HG03457 (cell line): Measurements from ENCODE around the gene KCTD11.

Source experiments
- ATAC-seq: cut with Tn5 transposase; IDR thresholded peaks from one replicate; pipeline ENCODE4 v1.9.1; 2021; ENCODE audit warnings: moderate number of reproducible peaks; ENCODE audit not compliant: unreplicated experiment

Gene KCTD11

DNA sequence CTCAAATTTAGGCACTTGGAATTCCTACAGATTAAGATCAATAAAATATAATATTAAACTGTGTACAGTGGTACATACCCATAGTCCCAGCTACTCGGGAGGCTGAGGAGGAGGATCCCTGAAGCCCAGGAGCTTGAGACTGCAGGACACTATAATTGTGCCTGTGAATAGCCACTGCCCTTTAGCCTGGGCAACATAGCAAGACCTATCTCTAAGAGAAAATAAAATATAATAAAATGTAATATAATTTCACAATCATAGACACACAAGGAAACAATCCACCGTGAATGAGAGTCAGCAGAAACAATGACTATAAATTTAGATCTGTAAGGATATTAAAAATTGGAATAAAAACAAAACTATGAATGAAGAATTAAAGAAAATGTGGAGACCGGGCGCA is 18.9 kb downstream of the KCTD11 start:
- ATAC-seq, result no peak

- no peak for ATAC-seq
These were observed 22.4 kb downstream of the KCTD11 start for GRCh38 chr17:7374353-7374752.

GRCh38 chr17:7379134-7379533 is 27.2 kb downstream of the KCTD11 start:
- ATAC-seq, result no peak

GRCh38 chr17:7380321-7380720 is 28.4 kb downstream of the KCTD11 start:
- no peak for ATAC-seq

DNA sequence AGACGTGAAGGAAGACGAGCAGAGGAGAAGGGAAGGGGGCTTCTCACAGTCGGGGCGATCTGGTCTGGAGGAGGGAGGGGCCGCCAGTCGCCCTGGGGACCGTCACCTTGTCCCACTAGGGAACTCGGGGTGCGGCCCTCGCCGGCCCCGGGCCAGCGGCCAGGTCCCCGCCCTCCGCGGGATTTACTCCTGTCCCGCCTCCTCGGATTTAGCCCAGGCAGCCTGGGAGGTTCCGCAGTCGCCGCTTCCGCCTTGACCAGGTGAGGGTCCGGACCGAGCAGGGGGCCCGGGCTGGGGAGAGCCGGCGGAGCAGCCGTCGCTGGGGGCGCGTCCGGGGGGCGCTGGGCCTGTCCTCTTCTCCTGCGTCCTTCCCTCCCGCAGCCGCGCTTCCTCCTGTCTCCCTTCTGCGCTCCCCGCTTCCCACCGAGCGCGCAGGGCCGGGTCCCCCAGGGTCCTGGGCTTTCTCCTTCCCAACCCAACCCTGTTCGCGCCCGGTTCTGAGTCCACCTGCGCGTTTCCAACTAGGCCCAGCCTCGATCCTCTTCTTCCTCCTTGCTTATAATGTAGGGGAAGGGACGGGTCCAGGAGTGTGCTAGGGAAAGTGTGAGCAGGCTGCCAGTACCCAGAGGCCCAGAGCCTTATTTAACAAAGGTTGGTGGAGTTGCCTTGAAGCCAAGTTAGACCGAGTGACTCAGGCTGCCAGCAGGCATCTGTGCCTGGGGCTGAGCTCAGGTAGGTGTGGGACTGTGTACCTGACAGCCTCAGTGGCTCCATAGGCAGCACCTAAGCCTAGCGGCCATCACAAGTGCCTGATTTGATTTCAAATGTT is 29.1 kb downstream of the KCTD11 start, which contains the start of gene TNK1:
Gene TNK1 (plus strand): TSS at position 235 of the 829 bp plus-strand sequence. CDS start 1,838 bp downstream, outside the sequence.
- no peak for ATAC-seq

DNA sequence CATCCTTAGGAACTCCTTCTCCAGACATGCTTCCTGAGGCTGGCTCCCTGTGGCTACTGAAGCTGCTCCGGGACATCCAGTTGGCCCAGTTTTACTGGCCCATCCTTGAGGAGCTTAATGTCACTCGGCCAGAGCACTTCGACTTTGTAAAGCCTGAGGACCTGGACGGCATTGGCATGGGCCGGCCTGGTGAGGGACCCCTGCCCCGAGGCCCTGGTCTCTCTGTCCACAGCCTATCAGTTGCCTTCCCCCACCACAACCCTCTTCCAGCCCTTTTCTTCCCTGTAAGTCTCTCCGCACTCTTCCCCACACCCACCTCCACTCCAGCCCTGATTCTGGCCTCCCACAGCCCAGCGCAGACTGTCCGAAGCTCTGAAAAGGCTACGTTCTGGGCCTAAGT is 30.9 kb downstream of the KCTD11 start:
- no peak for ATAC-seq

DNA sequence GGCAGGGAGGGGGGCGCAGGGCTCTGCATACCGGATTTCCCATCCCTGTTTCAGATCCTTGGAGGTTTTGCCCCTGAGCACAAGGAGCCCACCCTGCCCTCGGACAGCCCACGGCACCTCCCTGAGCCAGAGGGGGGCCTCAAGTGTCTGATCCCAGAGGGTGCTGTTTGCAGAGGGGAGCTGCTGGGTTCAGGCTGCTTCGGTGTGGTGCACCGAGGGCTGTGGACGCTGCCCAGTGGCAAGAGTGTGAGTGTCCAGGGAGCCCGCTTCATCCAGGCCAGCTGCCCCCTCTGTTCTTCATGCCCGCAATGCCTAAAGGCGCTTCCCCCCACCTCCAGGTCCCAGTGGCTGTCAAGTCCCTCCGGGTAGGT is 31.4 kb downstream of the KCTD11 start:
- ATAC-seq, result no peak

- ATAC-seq, result no peak
These were observed 32.0 kb downstream of the KCTD11 start for GRCh38 chr17:7383742-7384488.

DNA sequence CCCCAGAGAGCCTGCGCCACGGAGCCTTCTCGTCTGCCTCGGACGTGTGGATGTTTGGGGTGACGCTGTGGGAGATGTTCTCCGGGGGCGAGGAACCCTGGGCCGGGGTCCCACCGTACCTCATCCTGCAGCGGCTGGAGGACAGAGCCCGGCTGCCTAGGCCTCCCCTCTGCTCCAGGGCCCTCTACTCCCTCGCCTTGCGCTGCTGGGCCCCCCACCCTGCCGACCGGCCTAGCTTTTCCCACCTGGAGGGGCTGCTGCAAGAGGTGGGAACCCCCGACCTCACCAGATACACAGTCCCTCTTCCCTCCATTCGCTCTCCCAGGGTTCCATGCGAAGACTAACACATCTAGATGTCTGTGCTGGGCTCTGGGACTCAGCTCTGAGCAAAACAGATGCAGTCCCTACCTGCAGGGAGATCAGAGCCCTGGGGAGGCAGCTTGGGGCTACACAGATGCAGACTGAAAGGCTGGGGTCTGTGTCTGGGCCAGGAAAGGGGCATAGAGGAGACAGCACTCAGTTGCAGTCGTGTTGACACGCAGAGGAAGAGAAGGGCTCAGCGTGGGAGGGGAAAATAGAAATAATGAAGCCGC is 32.6 kb downstream of the KCTD11 start:
- no peak for ATAC-seq

- ATAC-seq, result no peak
These were observed 36.9 kb downstream of the KCTD11 start for GRCh38 chr17:7388856-7389255.

GRCh38 chr17:7389924-7390910 is 38.3 kb downstream of the KCTD11 start:
- ATAC-seq, result no peak

GRCh38 chr17:7391307-7391706 is 39.3 kb downstream of the KCTD11 start:
- ATAC-seq, result no peak

- ATAC-seq, result no peak
These were observed 41.0 kb downstream of the KCTD11 start for GRCh38 chr17:7392696-7393612.

DNA sequence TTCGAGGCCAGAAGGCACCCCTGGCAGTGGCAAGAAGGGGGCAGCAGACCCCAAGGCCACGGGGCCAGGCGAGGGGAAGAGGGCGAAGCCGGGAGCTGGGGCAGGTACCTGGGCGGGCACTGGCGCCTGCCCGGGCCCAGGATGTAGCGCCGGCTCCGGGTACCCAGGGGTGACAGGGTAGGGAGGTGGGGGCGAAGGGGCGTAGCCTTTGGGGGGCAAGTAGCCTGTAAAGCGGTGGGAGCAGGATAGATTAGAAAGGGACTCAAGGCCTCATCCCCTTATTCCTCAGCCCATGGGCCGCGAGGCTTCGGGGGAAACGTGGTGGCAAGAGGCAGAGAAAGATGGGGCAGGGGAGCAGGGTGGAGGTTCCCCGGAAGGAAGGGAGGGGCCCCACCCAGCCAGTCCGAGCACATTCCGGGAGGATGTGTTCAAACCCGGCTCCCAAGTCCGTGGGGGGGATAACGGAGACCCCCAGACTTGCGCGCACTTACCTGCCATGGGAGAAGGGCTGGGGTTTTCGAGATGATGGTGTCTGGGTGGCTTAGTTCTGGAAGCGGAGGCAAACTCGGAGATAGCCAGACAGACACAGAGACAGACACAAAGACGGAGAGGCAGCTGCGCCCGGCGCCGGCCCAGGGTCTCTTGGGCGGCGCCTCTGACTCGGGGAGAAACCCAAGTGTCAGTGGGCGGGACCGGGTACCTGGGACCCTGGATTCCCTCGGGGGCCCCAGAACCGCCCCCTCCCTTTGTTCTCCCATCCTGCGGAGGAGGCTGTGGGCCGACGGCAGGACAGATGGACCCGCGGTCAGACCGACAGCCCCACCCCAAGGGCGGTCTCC is 41.9 kb downstream of the KCTD11 start:
- no peak for ATAC-seq

DNA sequence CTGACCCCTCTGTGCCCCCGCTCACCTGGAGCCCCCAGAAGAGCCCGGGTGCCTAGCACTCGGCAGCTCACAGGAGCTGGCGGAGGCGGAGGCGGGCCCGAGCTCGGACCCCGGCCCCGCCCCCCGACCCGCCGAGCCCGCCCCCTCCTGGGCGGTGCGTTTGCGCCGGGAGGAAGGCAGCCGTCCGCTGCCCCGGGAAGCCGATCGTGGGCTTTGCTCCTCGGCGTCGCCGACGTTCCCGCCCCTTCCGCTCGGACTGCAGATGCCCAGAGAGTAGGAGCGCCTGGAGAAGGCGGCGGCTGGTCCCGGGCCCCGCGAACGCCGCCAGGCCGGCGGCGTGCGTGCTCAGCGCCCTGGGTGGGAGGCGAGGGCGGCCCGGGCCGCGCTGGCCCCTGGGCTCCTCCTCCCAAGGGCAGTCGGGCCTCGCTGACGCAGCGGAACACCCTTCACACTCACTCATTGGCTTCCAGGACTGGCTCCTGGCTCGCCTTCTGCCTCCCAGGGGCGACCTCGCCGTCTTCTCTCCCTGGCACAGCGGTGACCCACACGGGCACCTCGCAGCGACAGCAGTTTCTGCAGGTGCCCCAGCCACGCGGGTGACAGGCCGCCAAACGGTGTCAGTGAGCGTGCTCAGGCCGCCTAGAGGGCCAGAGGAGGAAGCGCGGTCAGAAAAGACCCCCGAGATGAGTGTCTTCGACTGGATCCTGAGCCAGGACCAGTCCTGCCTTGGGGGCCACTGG is 42.7 kb downstream of the KCTD11 start, which contains the start of gene PLSCR3:
Gene PLSCR3 (minus strand): TSS at position 74 of the 740 bp plus-strand sequence. CDS start 415 bp downstream, outside the sequence.
- ATAC-seq, result no peak

- no peak for ATAC-seq
These were observed 44.2 kb downstream of the KCTD11 start for GRCh38 chr17:7396147-7396546.

DNA sequence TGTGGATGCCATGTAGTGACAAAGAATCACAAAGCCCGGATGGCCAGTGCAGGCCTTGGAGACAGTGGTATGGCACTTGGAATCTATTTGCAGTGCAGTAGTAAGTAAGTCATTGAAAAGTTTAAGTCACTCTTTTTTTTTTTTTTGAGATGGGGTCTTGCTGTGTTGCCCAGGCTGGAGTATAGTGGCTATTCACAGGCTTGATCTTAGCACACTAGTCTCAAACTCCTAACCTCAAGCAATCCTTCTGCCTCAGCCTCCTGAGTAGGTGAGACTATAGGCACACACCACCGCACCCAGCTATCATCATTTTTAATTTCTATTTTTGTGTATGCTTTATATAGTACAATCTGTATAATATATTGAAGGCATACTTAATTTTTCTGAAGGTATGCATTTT is 46.6 kb downstream of the KCTD11 start:
- no peak for ATAC-seq
